ENCODE results near the gene CD58.
"Not testable (repeated sequence)": the region's sequence is repeated elsewhere in the genome, so short reads cannot be mapped to it uniquely, and the experiment has no call there.

The CD58 gene

GRCh38 chr1:116568662-116569380 lies 2.0 kb downstream of the CD58 start:
- H3K27ac Mint-ChIP-seq, result peak overlapping the region; percentile 80
- peaks cover 14% of the 10 kb centered on the region for H3K9me3 Mint-ChIP-seq
- H3K4me3 Mint-ChIP-seq, result peak overlapping the region; percentile 93
- H3K36me3 Mint-ChIP-seq (ENCODE audit: low read depth), result peaks cover 47% of the 10 kb centered on the region
- H3K4me1 Mint-ChIP-seq (ENCODE audit: low read depth), result peaks cover 60% of the 10 kb centered on the region
- H3K27me3 Mint-ChIP-seq (ENCODE audit: low read depth), result no peaks in the 10 kb centered on the region

GRCh38 chr1:116567790-116568661 lies 2.8 kb downstream of the CD58 start:
- H3K4me3 Mint-ChIP-seq, result peak overlapping the region; percentile 93
- H3K27me3 Mint-ChIP-seq (ENCODE audit: low read depth), result no peaks in the 10 kb centered on the region
- H3K4me1 Mint-ChIP-seq (ENCODE audit: low read depth), result peaks cover 60% of the 10 kb centered on the region
- peak overlapping the region; percentile 56 for H3K27ac Mint-ChIP-seq
- peaks cover 55% of the 10 kb centered on the region for H3K36me3 Mint-ChIP-seq (ENCODE audit: low read depth)
- H3K9me3 Mint-ChIP-seq, result peaks cover 15% of the 10 kb centered on the region

- Mint-ChIP-seq H3K36me3 (ENCODE audit: low read depth) (peaks cover 73% of the 10 kb centered on the region), H3K27ac (no peak overlapping the region), H3K4me3 (no peak overlapping the region), H3K4me1 (ENCODE audit: low read depth) (peaks cover 70% of the 10 kb centered on the region), H3K27me3 (ENCODE audit: low read depth) (no peaks in the 10 kb centered on the region), H3K9me3 (peaks cover 19% of the 10 kb centered on the region)
These were observed 5.6 kb downstream of the CD58 start for GRCh38 chr1:116565222-116565621.

GRCh38 chr1:116564426-116564825 lies 6.4 kb downstream of the CD58 start:
- Mint-ChIP-seq H3K27me3 (ENCODE audit: low read depth) (no peaks in the 10 kb centered on the region), H3K4me3 (no peak overlapping the region), H3K9me3 (peaks cover 19% of the 10 kb centered on the region), H3K36me3 (ENCODE audit: low read depth) (peaks cover 67% of the 10 kb centered on the region), H3K4me1 (ENCODE audit: low read depth) (peaks cover 68% of the 10 kb centered on the region), H3K27ac (no peak overlapping the region)

GRCh38 chr1:116562465-116562864 lies 8.4 kb downstream of the CD58 start:
- Mint-ChIP-seq H3K9me3 (peaks cover 19% of the 10 kb centered on the region), H3K27ac (peak overlapping the region; percentile 23), H3K36me3 (ENCODE audit: low read depth) (peaks cover 51% of the 10 kb centered on the region), H3K4me1 (ENCODE audit: low read depth) (peaks cover 67% of the 10 kb centered on the region)
- H3K27me3 Mint-ChIP-seq (ENCODE audit: low read depth); H3K4me3 Mint-ChIP-seq: not testable (repeated sequence)

GRCh38 chr1:116561563-116561962 lies 9.3 kb downstream of the CD58 start:
- Mint-ChIP-seq H3K9me3 (peaks cover 19% of the 10 kb centered on the region), H3K4me1 (ENCODE audit: low read depth) (peaks cover 70% of the 10 kb centered on the region), H3K4me3 (no peak overlapping the region), H3K36me3 (ENCODE audit: low read depth) (peaks cover 48% of the 10 kb centered on the region), H3K27me3 (ENCODE audit: low read depth) (no peaks in the 10 kb centered on the region), H3K27ac (no peak overlapping the region)

- Mint-ChIP-seq H3K36me3 (ENCODE audit: low read depth) (peaks cover 46% of the 10 kb centered on the region), H3K9me3 (peaks cover 19% of the 10 kb centered on the region), H3K27me3 (ENCODE audit: low read depth) (no peaks in the 10 kb centered on the region), H3K4me1 (ENCODE audit: low read depth) (peaks cover 69% of the 10 kb centered on the region), H3K27ac (peak overlapping the region; percentile 56), H3K4me3 (no peak overlapping the region)
These were observed 9.9 kb downstream of the CD58 start for GRCh38 chr1:116560704-116561490.

- H3K9me3 Mint-ChIP-seq, result peaks cover 10% of the 10 kb centered on the region
- H3K27me3 Mint-ChIP-seq (ENCODE audit: low read depth), result no peaks in the 10 kb centered on the region
- H3K36me3 Mint-ChIP-seq (ENCODE audit: low read depth), result peaks cover 38% of the 10 kb centered on the region
- H3K4me3 Mint-ChIP-seq, result no peak overlapping the region
- no peak overlapping the region for H3K27ac Mint-ChIP-seq
- peaks cover 70% of the 10 kb centered on the region for H3K4me1 Mint-ChIP-seq (ENCODE audit: low read depth)
These were observed 11.5 kb downstream of the CD58 start for GRCh38 chr1:116559304-116559761.

GRCh38 chr1:116558571-116558970 lies 12.3 kb downstream of the CD58 start:
- no peak overlapping the region for H3K4me3 Mint-ChIP-seq
- H3K27ac Mint-ChIP-seq, result no peak overlapping the region
- H3K9me3 Mint-ChIP-seq, result peaks cover 4% of the 10 kb centered on the region
- no peaks in the 10 kb centered on the region for H3K27me3 Mint-ChIP-seq (ENCODE audit: low read depth)
- peaks cover 69% of the 10 kb centered on the region for H3K4me1 Mint-ChIP-seq (ENCODE audit: low read depth)
- H3K36me3 Mint-ChIP-seq (ENCODE audit: low read depth), result peaks cover 33% of the 10 kb centered on the region

- H3K36me3 Mint-ChIP-seq (ENCODE audit: low read depth), result peaks cover 33% of the 10 kb centered on the region
- peaks cover 73% of the 10 kb centered on the region for H3K4me1 Mint-ChIP-seq (ENCODE audit: low read depth)
- no peak overlapping the region for H3K27ac Mint-ChIP-seq
- no peaks in the 10 kb centered on the region for H3K27me3 Mint-ChIP-seq (ENCODE audit: low read depth)
- no peak overlapping the region for H3K4me3 Mint-ChIP-seq
- H3K9me3 Mint-ChIP-seq, result peaks cover 4% of the 10 kb centered on the region
These were observed 12.7 kb downstream of the CD58 start for GRCh38 chr1:116558140-116558549.

- Mint-ChIP-seq H3K27me3 (ENCODE audit: low read depth) (no peaks in the 10 kb centered on the region), H3K4me3 (no peak overlapping the region)
These were observed 13.4 kb downstream of the CD58 start for GRCh38 chr1:116557323-116557878.

GRCh38 chr1:116556289-116557006 lies 14.4 kb downstream of the CD58 start:
- Mint-ChIP-seq H3K27me3 (ENCODE audit: low read depth) (no peaks in the 10 kb centered on the region), H3K27ac (peak overlapping the region; percentile 88), H3K9me3 (no peaks in the 10 kb centered on the region), H3K36me3 (ENCODE audit: low read depth) (peaks cover 24% of the 10 kb centered on the region), H3K4me1 (ENCODE audit: low read depth) (peaks cover 69% of the 10 kb centered on the region), H3K4me3 (peak overlapping the region; percentile 3)

More at GRCh38 chr1:116557323-116557878, 13.4 kb downstream of the CD58 start:
- Mint-ChIP-seq H3K4me1 (ENCODE audit: low read depth) (peaks cover 70% of the 10 kb centered on the region), H3K9me3 (peaks cover 2% of the 10 kb centered on the region), H3K27ac (peak overlapping the region; percentile 73), H3K36me3 (ENCODE audit: low read depth) (peaks cover 26% of the 10 kb centered on the region)

GRCh38 chr1:116554924-116555323 lies 15.9 kb downstream of the CD58 start:
- peaks cover 29% of the 10 kb centered on the region for H3K36me3 Mint-ChIP-seq (ENCODE audit: low read depth)
- H3K4me1 Mint-ChIP-seq (ENCODE audit: low read depth), result peaks cover 70% of the 10 kb centered on the region
- H3K27ac Mint-ChIP-seq, result peak overlapping the region; percentile 31
- H3K27me3 Mint-ChIP-seq (ENCODE audit: low read depth), result no peaks in the 10 kb centered on the region
- H3K9me3 Mint-ChIP-seq, result no peaks in the 10 kb centered on the region
- no peak overlapping the region for H3K4me3 Mint-ChIP-seq
